ENCODE measurements around the gene ATG5.

DNA sequence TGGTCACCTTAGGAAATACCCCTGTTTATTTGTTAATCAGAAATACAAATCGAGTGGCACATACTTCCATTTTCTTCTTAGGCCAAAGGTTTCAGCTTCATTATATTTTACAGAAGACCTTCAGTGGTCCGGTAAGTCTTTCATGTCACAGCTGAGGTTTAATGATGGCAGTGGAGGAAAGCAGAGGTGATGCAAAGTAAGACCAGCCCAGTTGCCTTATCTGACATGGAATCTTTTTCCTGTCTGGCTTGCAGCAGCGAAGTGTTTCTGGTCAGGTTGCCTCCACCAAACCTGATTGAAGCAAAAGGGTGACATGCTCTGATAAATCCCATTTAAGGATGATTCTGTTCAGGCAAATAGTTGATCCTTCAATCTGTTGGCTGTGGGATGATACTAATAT is 139.4 kb downstream of the ATG5 start:
- TF ChIP-seq, protein P1, sequence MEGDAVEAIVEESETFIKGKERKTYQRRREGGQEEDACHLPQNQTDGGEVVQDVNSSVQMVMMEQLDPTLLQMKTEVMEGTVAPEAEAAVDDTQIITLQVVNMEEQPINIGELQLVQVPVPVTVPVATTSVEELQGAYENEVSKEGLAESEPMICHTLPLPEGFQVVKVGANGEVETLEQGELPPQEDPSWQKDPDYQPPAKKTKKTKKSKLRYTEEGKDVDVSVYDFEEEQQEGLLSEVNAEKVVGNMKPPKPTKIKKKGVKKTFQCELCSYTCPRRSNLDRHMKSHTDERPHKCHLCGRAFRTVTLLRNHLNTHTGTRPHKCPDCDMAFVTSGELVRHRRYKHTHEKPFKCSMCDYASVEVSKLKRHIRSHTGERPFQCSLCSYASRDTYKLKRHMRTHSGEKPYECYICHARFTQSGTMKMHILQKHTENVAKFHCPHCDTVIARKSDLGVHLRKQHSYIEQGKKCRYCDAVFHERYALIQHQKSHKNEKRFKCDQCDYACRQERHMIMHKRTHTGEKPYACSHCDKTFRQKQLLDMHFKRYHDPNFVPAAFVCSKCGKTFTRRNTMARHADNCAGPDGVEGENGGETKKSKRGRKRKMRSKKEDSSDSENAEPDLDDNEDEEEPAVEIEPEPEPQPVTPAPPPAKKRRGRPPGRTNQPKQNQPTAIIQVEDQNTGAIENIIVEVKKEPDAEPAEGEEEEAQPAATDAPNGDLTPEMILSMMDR (conservative IDR thresholded peaks at IDR 0.05; ENCODE audit: low read length), result no peak
- TF ChIP-seq EZH2phosphoT487 (IDR thresholded peaks at IDR 0.05; ENCODE audit: borderline replicate concordance, low read depth, low read length), result no peak
